OCI-LY7 (cell line): ENCODE measurements around the gene ARL4A.

Source experiments
- EZH2phosphoT487 ChIP-seq: fragments of 200-600 bp; sonication (generic); IDR thresholded peaks from 2 replicates; pipeline ENCODE4 v1.6.1; 2018; ENCODE audit warnings: low read depth, borderline replicate concordance, mild to moderate bottlenecking, mixed run types, antibody characterized with exemption, low read length, moderate library complexity, mixed read lengths
- TF ChIP-seq, protein P1 (sequence below): fragments of 200-600 bp; sonication (generic); conservative IDR thresholded peaks from 2 replicates; pipeline ENCODE4 v1.5.1; 2014; ENCODE audit warnings: mild to moderate bottlenecking, antibody characterized with exemption, low read length, moderate library complexity, mixed read lengths

DNA sequence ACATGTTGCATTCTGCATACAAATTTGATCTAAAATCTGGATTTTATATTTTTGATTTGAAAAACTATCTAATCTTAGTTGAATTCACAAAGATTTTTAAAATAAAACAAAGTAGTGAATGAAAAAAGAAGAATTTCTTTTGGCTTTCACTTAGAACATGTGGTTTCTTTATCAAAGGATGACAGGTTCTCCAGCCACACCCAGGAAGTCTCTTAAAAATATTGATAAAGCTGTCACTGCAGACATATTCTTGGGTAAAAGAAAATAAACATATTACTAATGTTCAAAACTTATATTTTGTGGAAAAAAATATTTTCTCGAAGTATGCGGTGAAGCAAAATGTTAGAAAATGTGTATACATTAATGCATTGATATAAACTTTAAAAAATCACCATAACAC, 44.3 kb downstream of the ARL4A start:
- TF ChIP-seq, protein P1, sequence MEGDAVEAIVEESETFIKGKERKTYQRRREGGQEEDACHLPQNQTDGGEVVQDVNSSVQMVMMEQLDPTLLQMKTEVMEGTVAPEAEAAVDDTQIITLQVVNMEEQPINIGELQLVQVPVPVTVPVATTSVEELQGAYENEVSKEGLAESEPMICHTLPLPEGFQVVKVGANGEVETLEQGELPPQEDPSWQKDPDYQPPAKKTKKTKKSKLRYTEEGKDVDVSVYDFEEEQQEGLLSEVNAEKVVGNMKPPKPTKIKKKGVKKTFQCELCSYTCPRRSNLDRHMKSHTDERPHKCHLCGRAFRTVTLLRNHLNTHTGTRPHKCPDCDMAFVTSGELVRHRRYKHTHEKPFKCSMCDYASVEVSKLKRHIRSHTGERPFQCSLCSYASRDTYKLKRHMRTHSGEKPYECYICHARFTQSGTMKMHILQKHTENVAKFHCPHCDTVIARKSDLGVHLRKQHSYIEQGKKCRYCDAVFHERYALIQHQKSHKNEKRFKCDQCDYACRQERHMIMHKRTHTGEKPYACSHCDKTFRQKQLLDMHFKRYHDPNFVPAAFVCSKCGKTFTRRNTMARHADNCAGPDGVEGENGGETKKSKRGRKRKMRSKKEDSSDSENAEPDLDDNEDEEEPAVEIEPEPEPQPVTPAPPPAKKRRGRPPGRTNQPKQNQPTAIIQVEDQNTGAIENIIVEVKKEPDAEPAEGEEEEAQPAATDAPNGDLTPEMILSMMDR, result no peak
- no peak for TF ChIP-seq EZH2phosphoT487
